Adrenal gland (tissue), 5 donors: ENCODE data around the gene TPM1.

Source experiments
- CTCF ChIP-seq, 6 experiments: fragments of 450-650 bp in 4 of 6; fragments of 200-600 bp in 2 of 6; sonication (generic) in 1 of 6; IDR thresholded peaks; 1 replicate in 5 of 6; 2 replicates in 1 of 6; pipeline versions ENCODE4 v1.5.1 to v1.8.0; 2016 to 2021; ENCODE audit warnings: antibody characterized with exemption in 6 of 6, mild to moderate bottlenecking in 2 of 6, moderate library complexity in 1 of 6
- POLR2A ChIP-seq, 2 donors: fragments of 450-650 bp; IDR thresholded peaks; one replicate each; pipeline ENCODE4 v1.6.1; 2017; ENCODE audit warnings: antibody characterized with exemption in 2 of 2, mild to moderate bottlenecking in 2 of 2, moderate library complexity in 1 of 2
- donor health status: DM: no; HTN: no; CAD: no.

DNA sequence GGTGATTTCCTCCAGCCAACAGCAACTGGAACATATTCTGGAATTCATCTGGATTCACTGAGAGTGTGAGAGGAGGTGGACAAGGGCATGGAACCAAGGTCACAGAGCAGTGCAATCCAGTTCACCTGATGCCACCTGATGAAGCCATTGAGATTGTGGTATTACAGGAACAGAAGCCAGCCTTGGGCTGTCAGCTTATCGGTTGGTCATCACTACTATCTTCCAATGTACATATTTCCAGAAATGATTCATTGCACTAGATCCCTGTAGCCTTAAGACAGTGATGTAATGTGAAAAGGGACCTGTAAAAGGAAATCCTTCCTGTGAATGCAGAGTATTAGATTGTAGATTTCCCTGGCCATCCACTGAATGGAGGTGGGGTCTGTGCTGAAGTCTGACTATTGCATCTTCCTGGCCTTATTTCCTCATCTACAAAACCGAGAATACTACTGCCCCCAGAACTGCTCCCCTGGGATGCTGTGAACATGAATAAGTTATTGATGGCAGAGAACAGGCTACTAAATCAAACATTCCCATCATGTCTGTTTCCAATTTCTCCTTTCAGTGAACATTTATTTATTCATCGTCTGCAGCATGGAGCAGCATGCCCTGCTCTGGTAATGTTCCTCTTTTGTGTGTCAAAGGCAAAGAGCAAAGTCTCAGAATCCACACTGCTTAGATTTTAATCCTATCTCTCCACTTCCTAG is 47.4 kb upstream of the TPM1 start:
- TF ChIP-seq CTCF (IDR thresholded peaks at IDR 0.05): no peak
- TF ChIP-seq POLR2A (IDR thresholded peaks at IDR 0.05): no peak
